ENCODE data around the gene PPHLN1. TPM values are rescaled to one million over a fixed set of nuclear protein-coding genes. Genes with fewer than 3 reads are reported as not detected.
A peak's percentile ranks its signal among the peaks of the same experiment; 100 is the strongest.

Gene PPHLN1
- total and polyA plus RNA-seq, 8 donors = 42.2 to 75.2 (median 65.6) TPM

DNA sequence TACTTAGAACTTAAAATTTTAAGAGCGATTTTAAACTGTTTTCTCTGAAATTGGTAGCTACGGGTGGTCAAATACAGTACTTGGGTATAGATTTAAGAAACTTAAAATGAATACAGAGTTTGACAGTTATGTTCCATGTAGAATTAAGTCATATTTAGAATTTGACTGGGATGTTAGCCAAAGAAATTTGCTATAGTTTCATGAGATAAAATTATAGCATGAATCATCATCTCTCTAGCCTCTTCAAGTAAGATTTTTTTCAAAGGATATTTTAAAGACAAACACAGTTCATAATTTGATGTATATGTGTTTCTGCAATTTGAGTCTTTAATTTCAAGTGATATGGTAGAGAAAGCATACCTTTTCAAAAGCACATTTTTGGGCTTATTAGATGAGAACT lies 41.1 kb upstream of the PPHLN1 start:
- Histone ChIP-seq H3K27me3 (no peaks in the 10 kb centered on the region), H3K36me3 (no peaks in the 10 kb centered on the region), H3K9me3 (no peaks in the 10 kb centered on the region), H3K4me3 (no peak overlapping the region), H3K27ac (no peak overlapping the region), H3K4me1 (no peaks in the 10 kb centered on the region)
- intact Hi-C loops (cut with DNase I) = no loop called here
- no peak for DNase-seq
- ATAC-seq = no peak
- TF ChIP-seq, protein P1, sequence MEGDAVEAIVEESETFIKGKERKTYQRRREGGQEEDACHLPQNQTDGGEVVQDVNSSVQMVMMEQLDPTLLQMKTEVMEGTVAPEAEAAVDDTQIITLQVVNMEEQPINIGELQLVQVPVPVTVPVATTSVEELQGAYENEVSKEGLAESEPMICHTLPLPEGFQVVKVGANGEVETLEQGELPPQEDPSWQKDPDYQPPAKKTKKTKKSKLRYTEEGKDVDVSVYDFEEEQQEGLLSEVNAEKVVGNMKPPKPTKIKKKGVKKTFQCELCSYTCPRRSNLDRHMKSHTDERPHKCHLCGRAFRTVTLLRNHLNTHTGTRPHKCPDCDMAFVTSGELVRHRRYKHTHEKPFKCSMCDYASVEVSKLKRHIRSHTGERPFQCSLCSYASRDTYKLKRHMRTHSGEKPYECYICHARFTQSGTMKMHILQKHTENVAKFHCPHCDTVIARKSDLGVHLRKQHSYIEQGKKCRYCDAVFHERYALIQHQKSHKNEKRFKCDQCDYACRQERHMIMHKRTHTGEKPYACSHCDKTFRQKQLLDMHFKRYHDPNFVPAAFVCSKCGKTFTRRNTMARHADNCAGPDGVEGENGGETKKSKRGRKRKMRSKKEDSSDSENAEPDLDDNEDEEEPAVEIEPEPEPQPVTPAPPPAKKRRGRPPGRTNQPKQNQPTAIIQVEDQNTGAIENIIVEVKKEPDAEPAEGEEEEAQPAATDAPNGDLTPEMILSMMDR (IDR thresholded peaks at IDR 0.05) = no peak

DNA sequence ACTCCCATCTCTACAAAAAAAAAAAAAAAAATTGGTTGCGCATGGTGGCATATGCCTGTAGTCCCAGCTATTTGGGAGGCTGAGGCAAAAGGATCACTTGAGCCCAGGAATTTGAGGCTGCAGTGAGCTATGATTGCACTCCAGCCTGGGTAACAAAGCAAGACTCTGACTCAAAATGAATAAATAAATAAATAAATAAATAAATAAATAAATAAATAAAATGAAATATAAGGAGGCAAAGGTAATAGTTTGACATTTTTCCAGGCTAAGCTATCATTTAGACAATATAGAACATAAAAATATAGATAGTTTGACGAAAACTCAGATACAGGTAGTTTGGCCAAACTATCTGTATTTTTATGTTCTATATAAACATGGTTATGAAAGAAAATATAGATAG lies 40.5 kb upstream of the PPHLN1 start:
- no peak overlapping the region for H3K4me3 ChIP-seq
- intact Hi-C loops (cut with DNase I) = no loop called here
- no peak overlapping the region for H3K27ac ChIP-seq
- H3K9me3 ChIP-seq = no peaks in the 10 kb centered on the region
- no peaks in the 10 kb centered on the region for H3K36me3 ChIP-seq
- TF ChIP-seq, protein P1 (IDR thresholded peaks at IDR 0.05) = no peak
- ATAC-seq = no peak
- H3K27me3 ChIP-seq = no peaks in the 10 kb centered on the region
- DNase-seq = no peak
- H3K4me1 ChIP-seq = no peaks in the 10 kb centered on the region

DNA sequence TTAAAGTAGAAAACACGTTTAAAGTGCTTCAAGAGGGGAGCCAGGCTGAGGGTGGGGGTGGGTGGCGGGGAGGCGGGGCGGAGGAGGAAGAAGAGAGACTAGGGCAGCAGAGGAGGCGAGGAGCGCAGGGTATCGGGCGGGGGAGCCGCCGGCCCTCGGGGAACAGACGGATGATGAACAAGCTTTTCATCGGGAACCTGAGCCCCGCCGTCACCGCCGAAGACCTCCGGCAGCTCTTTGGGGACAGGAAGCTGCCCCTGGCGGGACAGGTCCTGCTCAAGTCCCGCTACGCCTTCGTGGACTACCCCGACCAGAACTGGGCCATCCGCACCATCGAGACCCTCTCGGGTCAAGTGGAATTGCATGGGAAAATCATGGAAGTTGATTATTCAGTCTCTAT lies 39.2 kb upstream of the PPHLN1 start:
- ATAC-seq (no peak), DNase-seq (no peak)
- TF ChIP-seq, protein P1 (IDR thresholded peaks at IDR 0.05) = no peak
- Histone ChIP-seq H3K27ac (no peak overlapping the region), H3K36me3 (no peaks in the 10 kb centered on the region), H3K27me3 (no peaks in the 10 kb centered on the region), H3K4me1 (no peaks in the 10 kb centered on the region), H3K4me3 (no peak overlapping the region), H3K9me3 (no peaks in the 10 kb centered on the region)
- intact Hi-C loops (cut with DNase I) = no loop called here

DNA sequence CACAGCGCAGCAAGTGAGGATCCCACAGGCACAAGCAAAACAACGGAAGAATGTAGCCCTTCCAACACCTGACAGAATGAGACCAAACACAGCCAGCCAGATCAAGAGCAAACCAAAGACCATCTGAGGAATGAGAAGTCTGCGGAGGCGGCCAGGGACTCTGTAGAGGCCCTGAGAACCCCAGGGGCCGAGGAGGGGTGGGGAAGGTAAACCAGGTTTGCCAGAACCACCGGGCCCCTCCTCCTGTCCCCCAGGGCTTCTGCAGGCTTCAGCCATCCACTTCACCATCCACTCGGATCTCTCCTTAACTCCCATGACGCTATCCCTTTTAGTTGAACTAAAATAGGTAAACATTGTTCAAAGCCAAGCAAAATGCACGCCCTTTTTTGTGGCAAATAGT lies 37.4 kb upstream of the PPHLN1 start:
- DNase-seq = peak in 1 of 4 donors; percentile 29

DNA sequence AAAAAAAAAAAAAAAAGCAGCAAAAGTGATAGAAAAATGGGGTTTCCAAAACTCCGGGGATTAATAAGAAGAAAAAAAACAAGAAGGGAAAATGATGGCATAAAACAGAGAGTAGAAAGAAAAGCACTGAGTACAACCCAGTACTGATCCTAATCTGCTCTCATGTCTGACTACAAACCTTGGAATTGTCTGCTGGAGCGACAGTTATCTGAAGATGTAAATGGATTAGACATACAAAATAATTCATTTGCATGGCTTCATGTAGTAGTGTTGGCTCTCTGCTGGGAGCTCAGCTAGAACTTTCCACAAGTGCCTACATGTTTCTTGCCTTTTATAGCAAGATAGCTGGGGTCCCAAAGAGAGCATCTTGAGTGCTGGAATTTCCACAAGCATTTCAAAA lies 34.3 kb upstream of the PPHLN1 start:
- Histone ChIP-seq H3K4me1 (no peaks in the 10 kb centered on the region), H3K4me3 (no peak overlapping the region), H3K27me3 (no peaks in the 10 kb centered on the region), H3K36me3 (no peaks in the 10 kb centered on the region), H3K9me3 (no peaks in the 10 kb centered on the region), H3K27ac (no peak overlapping the region)
- TF ChIP-seq, protein P1 (IDR thresholded peaks at IDR 0.05) = no peak
- ATAC-seq (no peak), DNase-seq (no peak)
- intact Hi-C loops (cut with DNase I) = no loop called here

More for the DNA sequence above, 37.4 kb upstream of the PPHLN1 start:
- Histone ChIP-seq H3K4me3 (no peak overlapping the region), H3K4me1 (no peaks in the 10 kb centered on the region), H3K27ac (no peak overlapping the region), H3K36me3 (no peaks in the 10 kb centered on the region), H3K9me3 (no peaks in the 10 kb centered on the region), H3K27me3 (no peaks in the 10 kb centered on the region)
- TF ChIP-seq, protein P1 (IDR thresholded peaks at IDR 0.05) = no peak
- peak; percentile 57 for ATAC-seq
- intact Hi-C loops (cut with DNase I) = no loop called here

Measured in left lung (tissue), 10 donors.